Keratinocyte (primary cell): ENCODE measurements around the gene AK8. TPM values are rescaled to one million over a fixed set of nuclear protein-coding genes. Genes with fewer than 3 reads are reported as not detected.

ENCODE experiments used
- DNase-seq: peaks from one replicate; pipeline ENCODE4 v3.0.0-alpha.2; 2011; ENCODE audit warnings: low read depth, missing footprints, low spot score
- FAIRE-seq: peaks from 2 replicates; lab custom pipeline; 2011; peaks lifted over from hg19 to GRCh38; lab: Jason Lieb, UNC
- H2AFZ ChIP-seq: 2 replicates; pipeline ENCODE4 v1.6.0; 2012; ENCODE audit warnings: low read length, control low read depth, inconsistent platforms; ENCODE audit not compliant: control insufficient read depth
- H3K27ac ChIP-seq: 2 replicates; pipeline ENCODE4 v1.5.1; 2011; ENCODE audit warnings: low read length; ENCODE audit not compliant: control insufficient read depth, insufficient read depth
- H3K27me3 ChIP-seq: 3 replicates; pipeline ENCODE4 v1.6.0; 2011; ENCODE audit warnings: low read length; ENCODE audit not compliant: control insufficient read depth, insufficient read depth; ENCODE audit errors: extremely low read depth
- H3K36me3 ChIP-seq, 2 experiments: 2 replicates in 1 of 2; 3 replicates in 1 of 2; pipeline ENCODE4 v1.5.1; 2011; ENCODE audit warnings: low read length in 2 of 2, mild to moderate bottlenecking in 1 of 2; ENCODE audit not compliant: control insufficient read depth in 2 of 2, insufficient read depth in 2 of 2; ENCODE audit errors: extremely low read depth in 1 of 2
- H3K4me1 ChIP-seq: 3 replicates; pipeline ENCODE4 v1.5.1; 2011; ENCODE audit warnings: low read length; ENCODE audit not compliant: control insufficient read depth, insufficient read depth; ENCODE audit errors: extremely low read depth
- H3K4me2 ChIP-seq: 3 replicates; pipeline ENCODE4 v1.6.0; 2011; ENCODE audit warnings: low read depth, low read length; ENCODE audit not compliant: control insufficient read depth, insufficient read depth; ENCODE audit errors: extremely low read depth
- H3K4me3 ChIP-seq, 3 experiments: fragments of 200-600 bp in 1 of 3; sonication (generic) in 1 of 3; 2 replicates in 2 of 3; 3 replicates in 1 of 3; pipeline ENCODE4 v1.5.1; 2011 to 2016; ENCODE audit warnings: low read length in 3 of 3, mild to moderate bottlenecking in 3 of 3, control low read depth in 2 of 3, inconsistent platforms in 1 of 3, low read depth in 1 of 3, mixed read lengths in 1 of 3, mixed run types in 1 of 3, moderate library complexity in 1 of 3; ENCODE audit not compliant: control insufficient read depth in 2 of 3, insufficient read depth in 2 of 3; ENCODE audit errors: extremely low read depth in 1 of 3
- H3K79me2 ChIP-seq: 2 replicates; pipeline ENCODE4 v1.6.0; 2012; ENCODE audit warnings: low read length; ENCODE audit not compliant: control insufficient read depth, insufficient read depth
- H3K9ac ChIP-seq: 3 replicates; pipeline ENCODE4 v1.6.0; 2011; ENCODE audit warnings: low read length; ENCODE audit not compliant: control insufficient read depth, insufficient read depth; ENCODE audit errors: extremely low read depth
- H3K9me1 ChIP-seq: 3 replicates; pipeline ENCODE4 v1.6.0; 2011; ENCODE audit warnings: low read length; ENCODE audit not compliant: control insufficient read depth, insufficient read depth; ENCODE audit errors: extremely low read depth
- H3K9me3 ChIP-seq: 2 replicates; pipeline ENCODE4 v1.5.1; 2012; ENCODE audit warnings: low read depth, low read length; ENCODE audit not compliant: control insufficient read depth
- H4K20me1 ChIP-seq: 3 replicates; pipeline ENCODE4 v1.6.0; 2011; ENCODE audit warnings: low read length; ENCODE audit not compliant: control insufficient read depth, insufficient read depth; ENCODE audit errors: extremely low read depth
- CTCF ChIP-seq, 3 experiments: IDR thresholded peaks in 1 of 3; conservative IDR thresholded peaks in 1 of 3; optimal IDR thresholded peaks in 1 of 3; 2 replicates in 2 of 3; 3 replicates in 1 of 3; pipeline versions ENCODE3 to v1.5.1; 2011; ENCODE audit warnings: low read length in 3 of 3, mild to moderate bottlenecking in 3 of 3, moderate library complexity in 2 of 3, control low read depth in 1 of 3, inconsistent platforms in 1 of 3; ENCODE audit not compliant: insufficient read depth in 2 of 3; ENCODE audit errors: extremely low read depth in 1 of 3
- EZH2 ChIP-seq: IDR thresholded peaks from one replicate; pipeline ENCODE4 v1.6.1; 2012; ENCODE audit warnings: inconsistent platforms, mild to moderate bottlenecking, low read length, moderate library complexity
- dilution Hi-C: fragments of 300-500 bp; cut with MboI; formaldehyde crosslinking; loops from one replicate; pipeline ENCODE4 v1.7.0; 2020; ENCODE audit warnings: low sequenced_read_pairs; ENCODE audit not compliant: extremely low pct_ligation_motif_present
- polyA plus RNA-seq, 5 experiments: library from polyadenylated mRNA; depleted of rRNA in 3 of 5; stranded (reverse) in 3 of 5; stranded (forward) in 1 of 5; unstranded in 1 of 5; fragments of >200 nt; gene quantifications; 1 replicate in 1 of 5; 2 replicates in 3 of 5; 3 replicates in 1 of 5; pipeline versions ENCODE4 v1.2.1 to v1.2.3, GENCODE V29; 2011 to 2012; ENCODE audit warnings: missing spikeins in 2 of 5, low read depth in 1 of 5, low replicate concordance in 1 of 5

AK8 gene
- polyA plus RNA-seq, 1 donor (not counting 4 experiments of a cell fraction or from before 2014, with no cell fraction given): 0.24 TPM

GRCh38 chr9:132795511-132796303, 82.4 kb downstream of the AK8 start:
- H3K79me2 ChIP-seq: no peaks in the 10 kb centered on the region
- no peaks in the 10 kb centered on the region for H3K36me3 ChIP-seq
- H3K9ac ChIP-seq: no peak overlapping the region
- peaks cover 13% of the 10 kb centered on the region for H3K4me1 ChIP-seq
- dilution Hi-C loops: no loop called here
- H3K27me3 ChIP-seq: peaks cover 20% of the 10 kb centered on the region
- DNase-seq: no peak
- H4K20me1 ChIP-seq: no peaks in the 10 kb centered on the region
- TF ChIP-seq EZH2 (no peak), CTCF (optimal IDR thresholded peaks at IDR 0.05 in 1 of 3, IDR thresholded peaks at IDR 0.05 in 1 of 3, conservative IDR thresholded peaks at IDR 0.05 in 1 of 3; ENCODE audit: extremely low read depth in 1 of 3, insufficient read depth in 2 of 3, low read length in 3 of 3) (no peak)
- H2AFZ ChIP-seq: no peak overlapping the region
- no peak for FAIRE-seq
- no peaks in the 10 kb centered on the region for H3K9me3 ChIP-seq
- no peak overlapping the region for H3K4me3 ChIP-seq
- H3K27ac ChIP-seq: no peak overlapping the region
- H3K4me2 ChIP-seq: no peak overlapping the region
- no peaks in the 10 kb centered on the region for H3K9me1 ChIP-seq

- no peaks in the 10 kb centered on the region for H3K79me2 ChIP-seq
- H3K9ac ChIP-seq: no peak overlapping the region
- DNase-seq (peak; percentile 26), FAIRE-seq (peak; percentile 49)
- no peak overlapping the region for H3K27ac ChIP-seq
- dilution Hi-C loops: no loop called here
- no peak overlapping the region for H3K4me3 ChIP-seq
- H3K36me3 ChIP-seq: no peaks in the 10 kb centered on the region
- peaks cover 20% of the 10 kb centered on the region for H3K27me3 ChIP-seq
- H2AFZ ChIP-seq: no peak overlapping the region
- no peaks in the 10 kb centered on the region for H3K9me1 ChIP-seq
- no peak for TF ChIP-seq CTCF (optimal IDR thresholded peaks at IDR 0.05 in 1 of 3, IDR thresholded peaks at IDR 0.05 in 1 of 3, conservative IDR thresholded peaks at IDR 0.05 in 1 of 3; ENCODE audit: extremely low read depth in 1 of 3, insufficient read depth in 2 of 3, low read length in 3 of 3)
- TF ChIP-seq EZH2: no peak
- H4K20me1 ChIP-seq: no peaks in the 10 kb centered on the region
- H3K4me2 ChIP-seq: peak overlapping the region; percentile 35
- H3K4me1 ChIP-seq: peaks cover 13% of the 10 kb centered on the region
- H3K9me3 ChIP-seq: no peaks in the 10 kb centered on the region
Measured at GRCh38 chr9:132794730-132795380, 83.2 kb downstream of the AK8 start.
